ENCODE data around the gene PARP15. TPM values are rescaled to one million over a fixed set of nuclear protein-coding genes. Genes with fewer than 3 reads are reported as not detected.

Gene PARP15
- total and polyA plus RNA-seq, 10 donors: 59.3 to 128 (median 72.8) TPM

- peak in 2 of 3 donors; percentile 13 to 85 for TF ChIP-seq POLR2AphosphoS5 (IDR thresholded peaks at IDR 0.05)
- TF ChIP-seq, protein P1, sequence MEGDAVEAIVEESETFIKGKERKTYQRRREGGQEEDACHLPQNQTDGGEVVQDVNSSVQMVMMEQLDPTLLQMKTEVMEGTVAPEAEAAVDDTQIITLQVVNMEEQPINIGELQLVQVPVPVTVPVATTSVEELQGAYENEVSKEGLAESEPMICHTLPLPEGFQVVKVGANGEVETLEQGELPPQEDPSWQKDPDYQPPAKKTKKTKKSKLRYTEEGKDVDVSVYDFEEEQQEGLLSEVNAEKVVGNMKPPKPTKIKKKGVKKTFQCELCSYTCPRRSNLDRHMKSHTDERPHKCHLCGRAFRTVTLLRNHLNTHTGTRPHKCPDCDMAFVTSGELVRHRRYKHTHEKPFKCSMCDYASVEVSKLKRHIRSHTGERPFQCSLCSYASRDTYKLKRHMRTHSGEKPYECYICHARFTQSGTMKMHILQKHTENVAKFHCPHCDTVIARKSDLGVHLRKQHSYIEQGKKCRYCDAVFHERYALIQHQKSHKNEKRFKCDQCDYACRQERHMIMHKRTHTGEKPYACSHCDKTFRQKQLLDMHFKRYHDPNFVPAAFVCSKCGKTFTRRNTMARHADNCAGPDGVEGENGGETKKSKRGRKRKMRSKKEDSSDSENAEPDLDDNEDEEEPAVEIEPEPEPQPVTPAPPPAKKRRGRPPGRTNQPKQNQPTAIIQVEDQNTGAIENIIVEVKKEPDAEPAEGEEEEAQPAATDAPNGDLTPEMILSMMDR (IDR thresholded peaks at IDR 0.05 in 8 of 11, conservative IDR thresholded peaks at IDR 0.05 in 3 of 11): no peak
- peak in 1 of 3 donors; percentile 61 for TF ChIP-seq POLR2A (IDR thresholded peaks at IDR 0.05)
- H3K36me3 ChIP-seq: peaks cover 0 to 40% (median 20%) of the 10 kb centered on the region in 6 donors
- H3K27me3 ChIP-seq (replicated peaks in 1 of 7): no peaks in the 10 kb centered on the region
- H3K4me3 ChIP-seq: peak overlapping the region in 1 of 8 donors; percentile 87
- H3K9me3 ChIP-seq: peaks cover 0 to 5% (median 4%) of the 10 kb centered on the region in 8 donors
- WGBS, 5 donors: 51 to 64% (median 62%) methylated on average over 8 of the region's 8 CpGs
- DNase-seq: no peak
- peaks cover 18 to 90% (median 61%) of the 10 kb centered on the region in 6 donors for H3K4me1 ChIP-seq
- intact Hi-C loops (cut with DNase I; ENCODE audit: low total_unique reads): no loop called here
- peak overlapping the region; percentile 76 to 97 (median 90) for H3K27ac ChIP-seq
These were observed 1.1 kb upstream of the PARP15 start for GRCh38 chr3:122576174-122576940.

- peaks cover 0 to 35% (median 7%) of the 10 kb centered on the region in 6 donors for H3K36me3 ChIP-seq
- H3K4me3 ChIP-seq: peak overlapping the region; percentile 54 to 87 (median 57)
- TF ChIP-seq POLR2A (IDR thresholded peaks at IDR 0.05): no peak
- TF ChIP-seq POLR2AphosphoS5 (IDR thresholded peaks at IDR 0.05): no peak
- TF ChIP-seq, protein P1 (IDR thresholded peaks at IDR 0.05 in 8 of 11, conservative IDR thresholded peaks at IDR 0.05 in 3 of 11): no peak
- peaks cover 18 to 80% (median 52%) of the 10 kb centered on the region in 6 donors for H3K4me1 ChIP-seq
- peak overlapping the region; percentile 76 to 97 (median 90) for H3K27ac ChIP-seq
- peaks cover 12 to 24% (median 22%) of the 10 kb centered on the region in 8 donors for H3K9me3 ChIP-seq
- H3K27me3 ChIP-seq (replicated peaks in 1 of 7): no peaks in the 10 kb centered on the region
- intact Hi-C loops (cut with DNase I; ENCODE audit: low total_unique reads): no loop called here
- 21 to 35% (median 27%) methylated on average over 5 of the region's 5 CpGs for WGBS, 5 donors
- no peak for DNase-seq
These were observed 755 bp downstream of the PARP15 start for GRCh38 chr3:122578069-122578740.

- Histone ChIP-seq H3K4me3 (no peak overlapping the region), H3K36me3 (peaks cover 0 to 30% (median 6%) of the 10 kb centered on the region in 6 donors), H3K4me1 (peaks cover 10 to 57% (median 36%) of the 10 kb centered on the region in 6 donors), H3K27ac (peak overlapping the region in 1 of 8 donors; percentile 23), H3K9me3 (peaks cover 12 to 33% (median 30%) of the 10 kb centered on the region in 8 donors), H3K27me3 (replicated peaks in 1 of 7) (no peaks in the 10 kb centered on the region)
- WGBS, 5 donors: 52 to 79% (median 64%) methylated on average over 3 of the region's 3 CpGs
- no peak for DNase-seq
- TF ChIP-seq, protein P1 (IDR thresholded peaks at IDR 0.05 in 8 of 11, conservative IDR thresholded peaks at IDR 0.05 in 3 of 11): no peak
- TF ChIP-seq POLR2AphosphoS5 (IDR thresholded peaks at IDR 0.05) (no peak), POLR2A (IDR thresholded peaks at IDR 0.05) (no peak)
- intact Hi-C loops (cut with DNase I; ENCODE audit: low total_unique reads): no loop called here
These were observed 3.0 kb downstream of the PARP15 start for GRCh38 chr3:122580470-122580869.

GRCh38 chr3:122581622-122582021, 4.2 kb downstream of the PARP15 start:
- Histone ChIP-seq H3K27ac (no peak overlapping the region), H3K27me3 (replicated peaks in 1 of 7) (no peaks in the 10 kb centered on the region), H3K4me1 (peaks cover 8 to 50% (median 26%) of the 10 kb centered on the region in 6 donors), H3K4me3 (no peak overlapping the region), H3K36me3 (peaks cover 0 to 30% (median 6%) of the 10 kb centered on the region in 6 donors), H3K9me3 (peaks cover 12 to 33% (median 30%) of the 10 kb centered on the region in 8 donors)
- no peak for DNase-seq
- intact Hi-C loops (cut with DNase I; ENCODE audit: low total_unique reads): no loop called here
- TF ChIP-seq POLR2AphosphoS5 (IDR thresholded peaks at IDR 0.05): no peak
- no peak for TF ChIP-seq POLR2A (IDR thresholded peaks at IDR 0.05)
- TF ChIP-seq, protein P1 (IDR thresholded peaks at IDR 0.05 in 8 of 11, conservative IDR thresholded peaks at IDR 0.05 in 3 of 11): no peak
- 95 to 98% (median 97%) methylated on average over 2 of the region's 2 CpGs for WGBS, 5 donors
